ENCODE measurements around the gene HAS3.

DNA sequence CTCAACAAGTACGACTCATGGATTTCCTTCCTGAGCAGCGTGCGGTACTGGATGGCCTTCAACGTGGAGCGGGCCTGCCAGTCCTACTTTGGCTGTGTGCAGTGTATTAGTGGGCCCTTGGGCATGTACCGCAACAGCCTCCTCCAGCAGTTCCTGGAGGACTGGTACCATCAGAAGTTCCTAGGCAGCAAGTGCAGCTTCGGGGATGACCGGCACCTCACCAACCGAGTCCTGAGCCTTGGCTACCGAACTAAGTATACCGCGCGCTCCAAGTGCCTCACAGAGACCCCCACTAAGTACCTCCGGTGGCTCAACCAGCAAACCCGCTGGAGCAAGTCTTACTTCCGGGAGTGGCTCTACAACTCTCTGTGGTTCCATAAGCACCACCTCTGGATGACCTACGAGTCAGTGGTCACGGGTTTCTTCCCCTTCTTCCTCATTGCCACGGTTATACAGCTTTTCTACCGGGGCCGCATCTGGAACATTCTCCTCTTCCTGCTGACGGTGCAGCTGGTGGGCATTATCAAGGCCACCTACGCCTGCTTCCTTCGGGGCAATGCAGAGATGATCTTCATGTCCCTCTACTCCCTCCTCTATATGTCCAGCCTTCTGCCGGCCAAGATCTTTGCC is 9.0 kb downstream of the HAS3 start:
- TF ChIP-seq POLR2AphosphoS5 (IDR thresholded peaks at IDR 0.05) (no peak), POLR2A (IDR thresholded peaks at IDR 0.05) (no peak)
- TF ChIP-seq, protein P1, sequence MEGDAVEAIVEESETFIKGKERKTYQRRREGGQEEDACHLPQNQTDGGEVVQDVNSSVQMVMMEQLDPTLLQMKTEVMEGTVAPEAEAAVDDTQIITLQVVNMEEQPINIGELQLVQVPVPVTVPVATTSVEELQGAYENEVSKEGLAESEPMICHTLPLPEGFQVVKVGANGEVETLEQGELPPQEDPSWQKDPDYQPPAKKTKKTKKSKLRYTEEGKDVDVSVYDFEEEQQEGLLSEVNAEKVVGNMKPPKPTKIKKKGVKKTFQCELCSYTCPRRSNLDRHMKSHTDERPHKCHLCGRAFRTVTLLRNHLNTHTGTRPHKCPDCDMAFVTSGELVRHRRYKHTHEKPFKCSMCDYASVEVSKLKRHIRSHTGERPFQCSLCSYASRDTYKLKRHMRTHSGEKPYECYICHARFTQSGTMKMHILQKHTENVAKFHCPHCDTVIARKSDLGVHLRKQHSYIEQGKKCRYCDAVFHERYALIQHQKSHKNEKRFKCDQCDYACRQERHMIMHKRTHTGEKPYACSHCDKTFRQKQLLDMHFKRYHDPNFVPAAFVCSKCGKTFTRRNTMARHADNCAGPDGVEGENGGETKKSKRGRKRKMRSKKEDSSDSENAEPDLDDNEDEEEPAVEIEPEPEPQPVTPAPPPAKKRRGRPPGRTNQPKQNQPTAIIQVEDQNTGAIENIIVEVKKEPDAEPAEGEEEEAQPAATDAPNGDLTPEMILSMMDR (IDR thresholded peaks at IDR 0.05), result no peak
